Ovary (tissue), 9 donors: ENCODE data around the gene SERINC4. TPM values are rescaled to one million over a fixed set of nuclear protein-coding genes. Genes with fewer than 3 reads are reported as not detected.
A peak's percentile ranks its signal among the peaks of the same experiment; 100 is the strongest.

ENCODE experiments used
- DNase-seq, 5 donors: peaks; one replicate each; pipeline ENCODE4 v3.0.0-alpha.2; 2019 to 2020
- H3K27ac ChIP-seq, 2 donors: fragments of 200-600 bp; one replicate each; pipeline versions ENCODE4 v1.5.1 to v1.8.0; 2019 to 2022
- H3K27me3 ChIP-seq: fragments of 200-600 bp; one replicate; pipeline ENCODE4 v1.8.0; 2022
- H3K36me3 ChIP-seq: fragments of 200-600 bp; sonication (generic); one replicate; pipeline ENCODE4 v1.5.1; 2019
- H3K4me1 ChIP-seq: one replicate; pipeline ENCODE4 v1.8.1; 2013; ENCODE audit warnings: mild to moderate bottlenecking, moderate library complexity; ENCODE audit not compliant: insufficient read depth
- H3K4me3 ChIP-seq: fragments of 200-600 bp; sonication (generic); one replicate; pipeline ENCODE4 v1.5.1; 2017
- H3K9me3 ChIP-seq, 2 donors: fragments of 200-600 bp in 1 of 2; sonication (generic) in 1 of 2; one replicate each; pipeline versions ENCODE4 v1.5.1 to v1.8.1; 2013 to 2019; ENCODE audit warnings: mild to moderate bottlenecking in 1 of 2, moderate library complexity in 1 of 2
- CTCF ChIP-seq, 3 donors: fragments of 450-650 bp in 2 of 3; fragments of 200-600 bp in 1 of 3; IDR thresholded peaks; one replicate each; pipeline versions ENCODE4 v1.5.1 to v1.8.0; 2016 to 2022; ENCODE audit warnings: antibody characterized with exemption in 3 of 3, mild to moderate bottlenecking in 1 of 3
- EP300 ChIP-seq: sonication (generic); formaldehyde crosslinking; IDR thresholded peaks from one replicate; pipeline ENCODE4 v1.6.1; 2017; ENCODE audit warnings: antibody characterized with exemption
- POLR2A ChIP-seq: fragments of 450-650 bp; IDR thresholded peaks from one replicate; pipeline ENCODE4 v1.6.1; 2017; ENCODE audit warnings: antibody characterized with exemption, mild to moderate bottlenecking, moderate library complexity
- WGBS, 3 donors: extraction: QIAGEN DNeasy Blood & Tissue Kit in 1 of 3; methylation state at CpG; one replicate each; pipeline versions ENCODE4 v1.1.5 to v1.1.7; 2013 to 2017; 5-methylcytosine and 5-hydroxymethylcytosine counted together
- intact Hi-C, 4 donors: fragments of 100-400 bp; cut with DNase I; formaldehyde crosslinking; loops; one replicate each; pipeline versions ENCODE4 v1.11.0 to v1.15.1; 2022 to 2023
- polyA plus RNA-seq, 2 donors: library from polyadenylated mRNA; stranded (reverse); fragments of 200-250 nt in 1 of 2; fragments of 350-450 nt in 1 of 2; fragmentation: Illumina TruSeq in 1 of 2; extraction: RNeasy Lipid Tissue Mini Kit (QIAGEN cat#74804) in 1 of 2; gene quantifications; one replicate each; pipeline ENCODE4 v1.2.3, GENCODE V29; 2013 to 2014
- total RNA-seq, 7 donors: library from RNA; depleted of rRNA in 2 of 7; stranded (reverse); fragments of >200 nt in 2 of 7; fragmentation: NEBNext Ultra II Directional in 3 of 7; extraction: Animal tissue kit (Norgen Biotek cat#: 25700) in 3 of 7; gene quantifications; one replicate each; pipeline versions ENCODE4 v1.1.0 to v1.2.4, GENCODE V29; 2016 to 2023
- donor health status: DM: no; HTN: no; CAD: no; lungs with moderate emphysema.
- donor health status: DM: no; HTN: no; CAD: no.
- donor health status: Bipolar disorder and iron deficiency.
- donor health status: DM: yes; HTN: yes; CAD: no.
- donor health status: DM: no; HTN: no; CAD: no.
- donor health status: DM: yes; HTN: yes; CAD: no.

The SERINC4 gene
- total and polyA plus RNA-seq, 9 donors = 0.07 to 0.39 (median 0.20) TPM; not detected in 3

GRCh38 chr15:43779016-43779415 lies 21.0 kb downstream of the SERINC4 start:
- intact Hi-C loops = no loop called here
- no peak overlapping the region for H3K4me3 ChIP-seq
- no peaks in the 10 kb centered on the region for H3K27me3 ChIP-seq
- no peaks in the 10 kb centered on the region for H3K9me3 ChIP-seq
- no peak overlapping the region for H3K27ac ChIP-seq
- H3K36me3 ChIP-seq = no peaks in the 10 kb centered on the region
- 79 to 85% (median 80%) methylated on average over 1 of the region's 1 CpG for WGBS, 3 donors
- DNase-seq = no peak
- TF ChIP-seq EP300 (no peak), POLR2A (no peak), CTCF (IDR thresholded peaks at IDR 0.05) (no peak)
- peaks cover 1% of the 10 kb centered on the region for H3K4me1 ChIP-seq

GRCh38 chr15:43777267-43777914 lies 22.6 kb downstream of the SERINC4 start:
- Histone ChIP-seq H3K4me1 (peaks cover 1% of the 10 kb centered on the region), H3K4me3 (peak overlapping the region; percentile 57), H3K9me3 (no peaks in the 10 kb centered on the region), H3K27ac (peak overlapping the region; percentile 72 to 73), H3K36me3 (no peaks in the 10 kb centered on the region), H3K27me3 (no peaks in the 10 kb centered on the region)
- WGBS, 3 donors = 1 to 4% (median 2%) methylated on average over 28 to 31 of the region's 31 CpGs
- DNase-seq = peak; percentile 75 to 82 (median 82)
- TF ChIP-seq POLR2A (peak; percentile 9), CTCF (IDR thresholded peaks at IDR 0.05) (peak in 2 of 3 donors; percentile 80 to 88), EP300 (no peak)
- intact Hi-C loops = no loop called here

- H3K27me3 ChIP-seq = no peaks in the 10 kb centered on the region
- no peaks in the 10 kb centered on the region for H3K9me3 ChIP-seq
- DNase-seq = peak; percentile 71 to 78 (median 75)
- peaks cover 1% of the 10 kb centered on the region for H3K4me1 ChIP-seq
- peak within 1 kb of the TSS; percentile 72 to 73 for H3K27ac ChIP-seq
- intact Hi-C loops = no loop called here
- H3K36me3 ChIP-seq = no peaks in the 10 kb centered on the region
- peak within 1 kb of the TSS; percentile 57 for H3K4me3 ChIP-seq
- 2 to 3% (median 2%) methylated on average over 26 to 41 of the region's 41 CpGs for WGBS, 3 donors
- TF ChIP-seq CTCF (IDR thresholded peaks at IDR 0.05) (no peak), EP300 (no peak), POLR2A (no peak)
Measured at GRCh38 chr15:43776718-43777266, 23.2 kb downstream of the SERINC4 start, which contains the start of gene ELL3. Gene ELL3 (minus strand): TSS chr15:43776966. CDS start chr15:43776901, 65 bp downstream.

GRCh38 chr15:43776101-43776717 lies 23.8 kb downstream of the SERINC4 start:
- peaks cover 1% of the 10 kb centered on the region for H3K4me1 ChIP-seq
- 34 to 42% (median 36%) methylated on average over 35 of the region's 35 CpGs for WGBS, 3 donors
- TF ChIP-seq EP300 = no peak
- no peak for TF ChIP-seq CTCF (IDR thresholded peaks at IDR 0.05)
- no peak for TF ChIP-seq POLR2A
- no peaks in the 10 kb centered on the region for H3K36me3 ChIP-seq
- intact Hi-C loops = no loop called here
- H3K27me3 ChIP-seq = no peaks in the 10 kb centered on the region
- no peaks in the 10 kb centered on the region for H3K9me3 ChIP-seq
- DNase-seq = peak; percentile 43 to 66 (median 50)
- H3K4me3 ChIP-seq = peak overlapping the region; percentile 57
- H3K27ac ChIP-seq = peak overlapping the region; percentile 72 to 73
